ENCODE data around the gene TATDN2.

The TATDN2 gene

DNA sequence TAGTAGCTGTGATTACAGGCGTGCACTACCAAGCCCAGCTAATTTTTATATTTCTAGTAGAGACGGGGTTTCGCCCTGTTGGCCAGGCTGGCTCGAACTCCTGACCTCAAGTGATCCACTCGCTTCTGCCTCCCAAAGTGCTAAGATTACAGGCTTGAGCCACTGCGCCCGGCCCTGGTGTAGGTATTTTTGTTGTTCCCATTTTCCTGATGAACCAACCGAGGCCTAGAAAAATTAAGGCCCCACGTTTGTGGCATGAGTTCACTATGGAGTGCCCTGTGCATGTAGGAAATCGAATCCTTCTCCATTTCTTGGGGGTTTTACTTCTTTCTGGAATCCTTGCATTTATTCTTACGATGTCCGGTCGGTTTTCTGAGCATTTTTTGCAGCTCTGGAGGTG lies 14.3 kb upstream of the TATDN2 start:
- peak overlapping the region; percentile 5 for H2BK15ac ChIP-seq (ENCODE audit: low read length)
- peak overlapping the region; percentile 43 for H2AFZ ChIP-seq (ENCODE audit: low read length)
- H2BK120ac ChIP-seq (ENCODE audit: low read depth, low read length) = no peak overlapping the region
- H3K4me2 ChIP-seq (ENCODE audit: insufficient read depth, low read length, poor library complexity, severe bottlenecking) = no peak overlapping the region
- no peak overlapping the region for H3K4me3 ChIP-seq (ENCODE audit: low read length in 2 of 2)
- no peak overlapping the region for H4K8ac ChIP-seq (ENCODE audit: low read depth, low read length)
- H3K9me3 ChIP-seq (replicated peaks in 1 of 2; ENCODE audit: control insufficient read depth in 2 of 2, insufficient read depth in 1 of 2, low read depth in 1 of 2, low read length in 2 of 2) = peaks cover 0 to 2% of the 10 kb centered on the region in 2 donors
- no peak overlapping the region for H3K14ac ChIP-seq (ENCODE audit: low read length)
- H3K36me3 ChIP-seq (replicated peaks in 1 of 2; ENCODE audit: control insufficient read depth in 2 of 2, insufficient read depth in 2 of 2, low read length in 2 of 2) = no peaks in the 10 kb centered on the region
- no peak overlapping the region for H3K23ac ChIP-seq (ENCODE audit: low read depth, low read length, poor library complexity)
- no peak overlapping the region for H3K9ac ChIP-seq (ENCODE audit: low read depth, low read length, poor library complexity)
- H3K18ac ChIP-seq (ENCODE audit: low read length) = no peak overlapping the region
- H2BK5ac ChIP-seq (ENCODE audit: low read length) = no peak overlapping the region
- no peaks in the 10 kb centered on the region for H3K27me3 ChIP-seq (ENCODE audit: control insufficient read depth in 3 of 3, insufficient read depth in 3 of 3, low read depth in 1 of 3, low read length in 3 of 3)
- no peak overlapping the region for H2BK12ac ChIP-seq (ENCODE audit: low read length)
- no peak overlapping the region for H3K27ac ChIP-seq (replicated peaks; ENCODE audit: low read length)
- DNase-seq (ENCODE audit: low spot score) = no peak
- H4K91ac ChIP-seq (ENCODE audit: low read depth, low read length, poor library complexity) = no peak overlapping the region
- H3K4ac ChIP-seq (ENCODE audit: low read length) = no peak overlapping the region
- H3K79me1 ChIP-seq (ENCODE audit: low read depth, low read length) = no peaks in the 10 kb centered on the region
- WGBS, 2 donors (ENCODE audit: extremely low coverage in 2 of 2, insufficient read length in 2 of 2, insufficient replicate concordance in 1 of 2) = no CpG with 5 or more reads among the region's 13 CpGs
- H3K4me1 ChIP-seq (ENCODE audit: control insufficient read depth in 2 of 2, insufficient read depth in 1 of 2, low read depth in 1 of 2, low read length in 2 of 2) = peaks cover 0 to 2% of the 10 kb centered on the region in 2 donors
- no peak overlapping the region for H2AK5ac ChIP-seq (ENCODE audit: low read depth, low read length)

DNA sequence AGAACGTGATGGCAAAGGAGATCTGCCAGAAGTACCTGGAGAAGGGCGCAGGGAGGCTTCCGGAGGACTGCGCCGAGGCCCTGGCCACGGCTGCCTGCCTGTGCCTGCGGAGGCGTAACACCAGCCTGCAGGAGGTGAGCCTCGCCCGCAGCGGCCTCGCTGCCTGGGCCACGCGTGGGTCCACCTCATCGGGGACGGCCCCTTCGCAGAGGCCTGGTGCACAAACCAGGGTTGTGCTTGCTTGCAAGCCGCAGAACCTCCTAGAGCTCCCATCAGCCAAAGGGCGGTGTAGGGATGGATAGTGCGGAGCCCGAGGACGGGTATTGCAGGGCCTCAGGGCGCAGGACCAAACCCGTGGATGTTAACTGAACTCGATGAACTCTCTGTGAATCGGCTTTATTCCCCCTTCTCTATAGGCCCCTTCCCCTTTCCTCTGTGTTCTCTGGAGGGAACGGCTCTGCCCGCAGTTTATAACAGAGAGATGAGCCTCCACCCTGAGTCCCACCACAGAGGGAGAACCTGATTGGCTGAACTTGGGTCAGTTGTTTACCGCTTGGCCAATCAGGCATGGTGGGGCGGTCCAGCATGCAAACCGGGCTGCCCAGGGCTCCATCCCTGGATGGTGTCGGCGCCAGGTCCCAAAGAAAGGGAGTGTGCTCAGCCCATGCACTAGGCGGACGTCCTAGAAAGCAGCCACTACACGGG lies 13.6 kb upstream of the TATDN2 start:
- no CpG with 5 or more reads among the region's 36 CpGs for WGBS, 2 donors (ENCODE audit: extremely low coverage in 2 of 2, insufficient read length in 2 of 2, insufficient replicate concordance in 1 of 2)
- Histone ChIP-seq H2AK5ac (ENCODE audit: low read depth, low read length) (peak overlapping the region; percentile 63), H3K79me1 (ENCODE audit: low read depth, low read length) (no peaks in the 10 kb centered on the region), H2BK120ac (ENCODE audit: low read depth, low read length) (no peak overlapping the region), H3K4me2 (ENCODE audit: insufficient read depth, low read length, poor library complexity, severe bottlenecking) (no peak overlapping the region), H3K9me3 (replicated peaks in 1 of 2; ENCODE audit: control insufficient read depth in 2 of 2, insufficient read depth in 1 of 2, low read depth in 1 of 2, low read length in 2 of 2) (peaks cover 0 to 2% of the 10 kb centered on the region in 2 donors), H3K36me3 (replicated peaks in 1 of 2; ENCODE audit: control insufficient read depth in 2 of 2, insufficient read depth in 2 of 2, low read length in 2 of 2) (no peaks in the 10 kb centered on the region), H2AFZ (ENCODE audit: low read length) (peak overlapping the region; percentile 43), H3K9ac (ENCODE audit: low read depth, low read length, poor library complexity) (peak overlapping the region; percentile 60), H3K27me3 (ENCODE audit: control insufficient read depth in 3 of 3, insufficient read depth in 3 of 3, low read depth in 1 of 3, low read length in 3 of 3) (no peaks in the 10 kb centered on the region), H4K8ac (ENCODE audit: low read depth, low read length) (peak overlapping the region; percentile 82), H2BK15ac (ENCODE audit: low read length) (peak overlapping the region; percentile 5), H3K4ac (ENCODE audit: low read length) (peak overlapping the region; percentile 99), H2BK5ac (ENCODE audit: low read length) (no peak overlapping the region), H3K18ac (ENCODE audit: low read length) (peak overlapping the region; percentile 70), H4K91ac (ENCODE audit: low read depth, low read length, poor library complexity) (no peak overlapping the region), H3K14ac (ENCODE audit: low read length) (peak overlapping the region; percentile 56), H3K4me1 (ENCODE audit: control insufficient read depth in 2 of 2, insufficient read depth in 1 of 2, low read depth in 1 of 2, low read length in 2 of 2) (peaks cover 0 to 2% of the 10 kb centered on the region in 2 donors), H2BK12ac (ENCODE audit: low read length) (peak overlapping the region; percentile 30), H3K27ac (replicated peaks; ENCODE audit: low read length) (peak overlapping the region; percentile 36), H3K23ac (ENCODE audit: low read depth, low read length, poor library complexity) (peak overlapping the region; percentile 80), H3K4me3 (ENCODE audit: low read length in 2 of 2) (no peak overlapping the region)
- DNase-seq (ENCODE audit: low spot score) = no peak

DNA sequence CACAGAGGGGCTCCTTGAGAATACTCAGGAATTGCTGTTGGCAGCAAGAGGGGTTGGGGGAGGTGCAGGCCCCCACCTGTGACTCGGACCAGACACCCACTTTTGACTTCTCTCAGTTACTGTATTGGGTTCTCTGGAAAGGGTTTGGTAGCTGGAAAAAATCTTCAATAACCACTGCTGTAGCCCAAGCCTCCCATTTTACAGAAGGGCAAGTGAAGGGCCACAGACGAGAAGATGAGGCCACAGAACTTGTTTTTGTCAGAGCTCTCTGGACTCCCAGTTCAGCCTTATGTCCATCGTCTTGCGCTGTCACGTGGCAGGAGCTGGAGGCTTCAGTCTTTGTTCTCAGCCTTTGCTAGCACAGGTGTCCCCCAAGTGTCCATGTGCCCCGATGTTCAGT lies 12.7 kb upstream of the TATDN2 start:
- Histone ChIP-seq H3K27ac (replicated peaks; ENCODE audit: low read length) (no peak overlapping the region), H3K9ac (ENCODE audit: low read depth, low read length, poor library complexity) (no peak overlapping the region), H3K79me1 (ENCODE audit: low read depth, low read length) (no peaks in the 10 kb centered on the region), H3K4me3 (ENCODE audit: low read length in 2 of 2) (no peak overlapping the region), H2BK15ac (ENCODE audit: low read length) (no peak overlapping the region), H3K14ac (ENCODE audit: low read length) (peak overlapping the region; percentile 82), H3K27me3 (ENCODE audit: control insufficient read depth in 3 of 3, insufficient read depth in 3 of 3, low read depth in 1 of 3, low read length in 3 of 3) (no peaks in the 10 kb centered on the region), H3K23ac (ENCODE audit: low read depth, low read length, poor library complexity) (peak overlapping the region; percentile 43), H2BK12ac (ENCODE audit: low read length) (peak overlapping the region; percentile 75), H2AK5ac (ENCODE audit: low read depth, low read length) (peak overlapping the region; percentile 56), H3K18ac (ENCODE audit: low read length) (peak overlapping the region; percentile 38), H3K4me1 (ENCODE audit: control insufficient read depth in 2 of 2, insufficient read depth in 1 of 2, low read depth in 1 of 2, low read length in 2 of 2) (peaks cover 0 to 2% of the 10 kb centered on the region in 2 donors), H3K4me2 (ENCODE audit: insufficient read depth, low read length, poor library complexity, severe bottlenecking) (no peak overlapping the region), H2AFZ (ENCODE audit: low read length) (no peak overlapping the region), H2BK120ac (ENCODE audit: low read depth, low read length) (no peak overlapping the region), H3K36me3 (replicated peaks in 1 of 2; ENCODE audit: control insufficient read depth in 2 of 2, insufficient read depth in 2 of 2, low read length in 2 of 2) (no peaks in the 10 kb centered on the region), H3K4ac (ENCODE audit: low read length) (no peak overlapping the region), H2BK5ac (ENCODE audit: low read length) (no peak overlapping the region), H4K91ac (ENCODE audit: low read depth, low read length, poor library complexity) (no peak overlapping the region), H4K8ac (ENCODE audit: low read depth, low read length) (no peak overlapping the region), H3K9me3 (replicated peaks in 1 of 2; ENCODE audit: control insufficient read depth in 2 of 2, insufficient read depth in 1 of 2, low read depth in 1 of 2, low read length in 2 of 2) (peaks cover 0 to 2% of the 10 kb centered on the region in 2 donors)
- WGBS, 2 donors (ENCODE audit: extremely low coverage in 2 of 2, insufficient read length in 2 of 2, insufficient replicate concordance in 1 of 2) = no CpG with 5 or more reads among the region's 6 CpGs
- no peak for DNase-seq (ENCODE audit: low spot score)

GRCh38 chr3:10238345-10239183 lies 9.7 kb upstream of the TATDN2 start:
- H4K8ac ChIP-seq (ENCODE audit: low read depth, low read length) = no peak overlapping the region
- no peak overlapping the region for H2BK12ac ChIP-seq (ENCODE audit: low read length)
- no peak overlapping the region for H3K4ac ChIP-seq (ENCODE audit: low read length)
- H3K36me3 ChIP-seq (replicated peaks in 1 of 2; ENCODE audit: control insufficient read depth in 2 of 2, insufficient read depth in 2 of 2, low read length in 2 of 2) = no peaks in the 10 kb centered on the region
- no peak overlapping the region for H4K91ac ChIP-seq (ENCODE audit: low read depth, low read length, poor library complexity)
- no peak overlapping the region for H2AK5ac ChIP-seq (ENCODE audit: low read depth, low read length)
- H3K18ac ChIP-seq (ENCODE audit: low read length) = peak overlapping the region; percentile 29
- peaks cover 0 to 2% of the 10 kb centered on the region in 2 donors for H3K4me1 ChIP-seq (ENCODE audit: control insufficient read depth in 2 of 2, insufficient read depth in 1 of 2, low read depth in 1 of 2, low read length in 2 of 2)
- peaks cover 0 to 2% of the 10 kb centered on the region in 2 donors for H3K9me3 ChIP-seq (replicated peaks in 1 of 2; ENCODE audit: control insufficient read depth in 2 of 2, insufficient read depth in 1 of 2, low read depth in 1 of 2, low read length in 2 of 2)
- no peak overlapping the region for H2AFZ ChIP-seq (ENCODE audit: low read length)
- H3K4me2 ChIP-seq (ENCODE audit: insufficient read depth, low read length, poor library complexity, severe bottlenecking) = no peak overlapping the region
- WGBS, 2 donors (ENCODE audit: extremely low coverage in 2 of 2, insufficient read length in 2 of 2, insufficient replicate concordance in 1 of 2) = no CpG with 5 or more reads among the region's 15 CpGs
- no peaks in the 10 kb centered on the region for H3K27me3 ChIP-seq (ENCODE audit: control insufficient read depth in 3 of 3, insufficient read depth in 3 of 3, low read depth in 1 of 3, low read length in 3 of 3)
- DNase-seq (ENCODE audit: low spot score) = no peak
- no peak overlapping the region for H3K4me3 ChIP-seq (ENCODE audit: low read length in 2 of 2)
- no peaks in the 10 kb centered on the region for H3K79me1 ChIP-seq (ENCODE audit: low read depth, low read length)
- H2BK15ac ChIP-seq (ENCODE audit: low read length) = no peak overlapping the region
- no peak overlapping the region for H2BK5ac ChIP-seq (ENCODE audit: low read length)
- H3K9ac ChIP-seq (ENCODE audit: low read depth, low read length, poor library complexity) = no peak overlapping the region
- no peak overlapping the region for H3K27ac ChIP-seq (replicated peaks; ENCODE audit: low read length)
- H3K14ac ChIP-seq (ENCODE audit: low read length) = no peak overlapping the region
- no peak overlapping the region for H3K23ac ChIP-seq (ENCODE audit: low read depth, low read length, poor library complexity)
- no peak overlapping the region for H2BK120ac ChIP-seq (ENCODE audit: low read depth, low read length)

All from neuronal stem cell (in vitro differentiated cells).